ENCODE measurements around the gene ERLIN1.

DNA sequence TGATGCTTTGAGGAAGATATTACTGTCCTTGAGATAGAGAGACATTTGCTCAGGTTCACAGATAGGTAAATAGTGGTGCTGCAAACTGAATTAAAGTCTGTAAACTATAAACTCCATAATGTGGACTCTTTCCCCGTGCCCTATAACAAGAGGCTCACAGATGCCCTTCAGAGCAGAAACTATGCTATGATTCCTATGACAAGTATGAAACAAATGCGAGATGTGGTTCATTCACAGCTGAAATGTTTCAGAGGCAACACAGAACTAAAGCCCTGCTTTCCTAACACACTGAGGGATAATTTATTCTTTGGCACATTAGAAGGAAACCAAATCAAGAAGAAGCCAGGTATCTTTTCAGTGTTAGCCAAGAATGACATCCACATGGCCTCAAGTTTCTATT lies 30.2 kb upstream of the ERLIN1 start:
- TF ChIP-seq GATA2 (IDR thresholded peaks at IDR 0.05; ENCODE audit: low read depth, low read length), result no peak
- TF ChIP-seq GATA3 (IDR thresholded peaks at IDR 0.05; ENCODE audit: low read depth, low read length), result no peak
